T47D (cell line): ENCODE data around the gene TRAPPC10.

ENCODE experiments used
- DNase-seq, 2 experiments: peaks; one replicate each; pipeline versions ENCODE4 v3.0.0 to v3.0.0-alpha.2; 2011 to 2012; ENCODE audit warnings: low read depth in 1 of 2, low spot score in 1 of 2
- JUND ChIP-seq: IDR thresholded peaks from 2 replicates; pipeline ENCODE4 v1.6.1; 2012; ENCODE audit warnings: low read depth
- in situ Hi-C: cut with HindIII; loops from 2 replicates; pipeline ENCODE4 v1.10.0; 2016; ENCODE audit warnings: low sequenced_read_pairs, low pct_unique_long_range_greater_than_20kb

Gene TRAPPC10

DNA sequence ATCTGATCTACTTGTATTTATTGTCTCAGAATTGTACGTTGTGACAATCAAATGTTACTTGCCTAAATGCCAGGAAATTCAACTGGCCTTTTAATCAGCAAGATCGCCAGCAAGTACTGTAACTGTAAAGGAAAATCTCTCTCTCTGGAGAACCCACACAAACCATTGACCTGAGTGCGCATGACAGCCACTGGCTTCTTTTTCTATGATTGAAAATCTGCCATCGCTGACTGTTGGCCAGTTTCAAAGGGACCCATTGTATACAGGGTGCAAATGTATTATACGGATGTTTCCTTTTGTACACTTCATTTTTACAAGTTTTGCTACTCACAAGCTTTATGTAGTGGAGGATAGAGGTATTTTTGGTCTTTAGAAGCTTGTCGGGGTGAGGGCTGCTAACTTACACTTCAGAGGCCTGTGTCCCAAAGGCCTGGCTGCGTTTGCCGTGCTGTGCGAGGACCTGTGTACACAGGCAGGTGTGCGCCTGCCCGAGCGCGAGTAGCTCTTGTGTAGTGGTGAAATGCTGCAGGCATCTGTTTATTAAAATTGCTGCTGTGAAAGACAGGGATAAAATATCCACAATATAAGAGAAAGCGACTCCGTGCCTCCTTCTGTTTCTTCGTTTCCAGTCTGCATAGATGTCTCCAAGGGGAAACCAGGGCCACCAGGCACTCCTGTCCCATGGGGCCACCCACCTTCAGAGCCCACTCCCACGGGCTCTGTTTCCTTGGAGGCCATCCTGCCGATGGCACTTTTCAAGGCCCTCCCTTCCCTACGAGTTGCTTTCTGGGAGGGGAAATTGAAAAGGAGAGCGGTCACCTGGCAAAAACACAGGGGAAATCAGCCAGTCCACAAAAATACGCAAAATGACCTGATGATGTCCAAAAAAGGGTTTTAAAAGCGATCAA, 25.3 kb upstream of the TRAPPC10 start:
- TF ChIP-seq JUND = no peak
- DNase-seq = no peak
- in situ Hi-C loops = no loop called here

DNA sequence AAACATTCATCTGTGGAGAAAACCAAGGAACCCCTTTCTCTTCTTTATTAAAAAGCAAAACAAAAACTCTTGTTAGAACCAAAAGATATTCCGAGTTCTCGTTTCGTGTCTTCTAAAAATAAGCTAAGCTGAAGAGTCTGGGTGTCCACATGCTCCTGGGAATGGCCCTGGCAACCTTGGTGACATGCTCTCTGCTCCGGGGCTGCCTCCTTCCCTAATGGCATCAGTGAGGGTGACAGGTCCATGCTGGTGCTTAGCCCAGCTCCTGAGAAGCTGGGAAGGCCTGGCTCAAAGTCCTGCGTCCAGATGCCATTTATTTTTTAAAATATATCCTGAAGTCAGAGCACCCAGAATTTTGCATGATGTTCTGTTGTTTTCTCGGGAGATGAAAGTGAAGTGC, 24.6 kb upstream of the TRAPPC10 start:
- DNase-seq = no peak
- TF ChIP-seq JUND = no peak
- in situ Hi-C loops = no loop called here

DNA sequence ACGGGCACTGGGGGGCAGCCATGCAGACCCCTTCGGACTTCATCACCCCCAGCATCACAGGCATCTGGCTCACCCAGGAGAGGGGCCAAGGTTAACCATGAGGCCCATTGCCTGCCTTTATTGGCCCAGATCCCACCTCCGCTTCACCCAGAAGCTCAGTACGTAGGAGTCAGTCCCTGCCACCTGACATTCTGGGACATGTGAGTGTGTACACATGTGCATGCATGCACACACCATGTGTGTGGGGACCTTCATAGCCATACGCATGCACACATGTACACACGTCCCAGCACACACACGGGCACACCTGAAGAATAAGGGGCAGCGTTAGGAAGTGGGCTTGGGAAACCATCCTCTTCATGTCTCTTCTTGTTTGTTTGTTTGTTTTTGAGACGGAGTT, 24.1 kb upstream of the TRAPPC10 start:
- no peak for DNase-seq
- in situ Hi-C loops = no loop called here
- no peak for TF ChIP-seq JUND

DNA sequence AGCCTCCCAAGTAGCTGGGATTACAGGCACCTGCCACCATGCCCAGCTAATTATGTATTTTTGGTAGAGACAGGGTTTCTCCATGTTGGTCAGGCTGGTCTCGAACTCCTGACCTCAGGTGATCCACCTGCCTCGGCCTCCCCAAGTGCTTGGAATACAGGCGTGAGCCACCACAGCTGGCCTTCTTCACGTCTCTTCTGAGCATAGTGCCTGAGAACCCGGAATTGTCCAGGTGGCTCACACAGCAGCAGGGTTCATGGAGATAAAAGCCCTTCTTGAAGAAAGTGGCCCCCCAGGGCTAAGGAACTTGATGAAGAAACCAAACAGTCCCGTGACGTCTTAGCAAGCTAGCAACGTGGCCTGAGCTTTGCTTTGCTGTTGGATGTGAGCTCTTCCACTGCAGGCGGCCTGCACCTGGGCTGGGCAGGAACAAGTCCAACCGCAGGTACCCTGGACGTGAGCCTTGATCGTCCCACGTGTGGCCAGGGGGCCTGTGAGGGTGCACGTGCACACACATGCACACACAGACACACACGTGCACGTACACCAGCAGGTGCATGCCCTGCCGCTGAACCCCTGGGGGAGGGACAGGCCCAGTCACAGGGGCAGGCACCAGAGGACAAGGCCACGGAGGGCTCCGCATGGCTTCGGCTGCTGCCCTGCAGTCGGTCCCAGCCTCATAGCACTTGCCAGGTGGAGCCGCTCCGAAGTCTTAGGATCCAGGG, 23.4 kb upstream of the TRAPPC10 start:
- in situ Hi-C loops = no loop called here
- no peak for DNase-seq
- TF ChIP-seq JUND = no peak

DNA sequence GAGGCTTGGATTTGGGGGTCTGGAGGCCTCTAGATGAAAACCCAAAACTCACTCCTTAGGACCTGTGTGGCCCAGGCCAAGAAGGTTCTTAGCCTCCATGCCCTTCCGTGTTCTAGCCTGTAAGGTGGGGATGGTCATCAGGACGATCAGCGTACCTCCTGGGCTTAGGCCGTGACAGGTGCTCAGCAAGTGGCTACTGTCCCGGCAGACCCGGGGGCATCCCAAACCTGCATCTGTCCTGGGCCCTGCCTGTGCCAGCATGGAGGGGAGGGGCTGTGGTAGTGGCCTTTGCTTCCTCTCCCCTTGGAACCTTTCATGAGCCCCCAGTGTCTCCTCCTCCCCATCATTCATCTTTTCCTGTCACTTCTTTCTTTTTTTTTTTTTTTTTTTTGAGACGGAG, 22.7 kb upstream of the TRAPPC10 start:
- DNase-seq = no peak
- no peak for TF ChIP-seq JUND
- in situ Hi-C loops = no loop called here

DNA sequence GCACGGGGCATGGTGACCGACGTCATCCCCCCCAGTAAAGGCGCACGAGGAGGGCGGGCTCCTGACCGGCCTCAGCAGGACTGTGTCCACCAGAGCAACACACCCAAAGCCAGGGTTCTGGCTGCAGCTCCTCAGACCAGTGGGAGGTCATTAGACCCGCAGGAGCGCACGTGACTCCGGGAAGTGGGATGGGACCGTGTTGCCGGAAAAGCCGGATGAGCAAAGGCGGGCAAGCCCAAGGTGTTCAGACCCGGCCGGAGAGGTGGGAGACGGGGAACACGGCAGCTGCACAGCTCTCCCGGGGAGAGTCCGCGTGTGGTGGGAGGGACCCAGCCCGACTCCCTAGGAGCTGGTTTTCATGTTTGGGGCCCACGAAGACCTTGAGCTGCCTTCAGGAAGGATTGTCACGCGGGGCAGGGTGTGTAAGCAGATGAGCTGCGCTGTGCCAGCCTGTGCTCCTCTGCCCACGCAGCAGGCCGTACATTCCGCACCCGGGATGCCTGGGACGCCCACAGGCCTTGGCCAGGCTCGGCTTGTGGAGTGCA, 20.6 kb upstream of the TRAPPC10 start:
- no peak for DNase-seq
- in situ Hi-C loops = no loop called here
- no peak for TF ChIP-seq JUND

DNA sequence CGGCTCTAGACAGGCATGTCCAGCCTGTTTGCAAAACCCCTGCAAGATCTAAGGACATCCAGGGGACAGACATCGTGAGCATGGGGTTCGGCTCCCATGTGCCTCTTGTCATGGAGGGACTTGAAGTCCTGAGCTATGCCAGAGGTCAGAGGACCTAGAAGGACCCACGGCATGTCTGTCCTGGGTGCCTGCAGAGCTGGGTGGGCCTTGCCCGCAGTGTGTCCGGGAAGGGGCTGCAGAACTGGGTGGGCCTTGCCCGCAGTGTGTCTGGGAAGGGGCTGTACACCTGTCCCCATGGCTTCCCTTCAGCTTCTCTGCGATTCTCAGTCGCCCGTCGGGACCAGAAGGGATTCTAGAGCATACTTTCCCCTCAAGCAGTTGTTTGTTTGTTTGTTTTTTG, 20.0 kb upstream of the TRAPPC10 start:
- no peak for TF ChIP-seq JUND
- DNase-seq = no peak
- in situ Hi-C loops = no loop called here

DNA sequence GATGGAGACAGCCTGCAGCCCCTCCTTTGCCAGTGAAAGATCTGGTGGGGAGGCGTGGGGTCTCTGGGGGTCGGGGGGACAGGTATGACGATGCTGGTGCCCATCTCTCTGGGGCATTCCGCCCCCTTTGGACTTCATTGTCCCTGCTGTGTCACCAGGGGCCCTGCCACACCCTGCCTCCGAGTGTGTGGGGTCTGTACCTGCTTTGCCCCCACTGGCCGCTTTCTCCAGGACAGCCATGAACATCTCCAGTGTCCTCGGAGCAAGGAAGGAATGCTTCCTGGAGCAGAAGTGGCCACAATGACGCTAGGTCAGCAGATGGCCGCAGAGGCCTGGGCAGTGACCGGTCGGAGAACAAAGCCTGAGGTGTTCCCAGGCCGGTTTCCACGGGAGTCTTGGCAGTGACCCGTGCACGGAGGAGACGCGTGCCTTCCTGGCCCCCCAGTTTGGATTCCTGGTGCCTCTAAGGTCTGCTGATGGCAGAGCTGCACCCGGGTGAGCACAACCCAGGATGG, 18.6 kb upstream of the TRAPPC10 start:
- in situ Hi-C loops = no loop called here
- no peak for TF ChIP-seq JUND
- no peak for DNase-seq

DNA sequence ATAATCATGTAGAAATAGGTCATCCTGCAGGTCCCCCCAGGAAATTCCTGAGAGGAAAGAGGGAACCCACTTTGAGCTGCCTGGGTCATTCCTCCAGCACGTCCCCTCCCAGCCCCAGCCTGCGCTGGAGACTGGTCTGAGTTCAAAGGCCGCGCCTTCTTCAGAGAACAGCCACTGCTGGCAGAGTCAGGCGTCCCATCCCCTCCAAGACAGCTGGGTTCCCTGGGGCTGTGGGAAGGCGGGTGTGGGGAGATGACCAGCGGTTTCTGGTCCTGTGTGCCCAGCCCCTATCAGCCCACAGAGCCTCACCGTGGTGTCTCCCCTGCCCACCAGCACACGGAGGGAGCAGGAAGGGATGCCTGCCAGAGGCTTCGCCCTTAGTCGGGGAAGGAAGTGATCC, 18.0 kb upstream of the TRAPPC10 start:
- no peak for DNase-seq
- in situ Hi-C loops = no loop called here
- TF ChIP-seq JUND = no peak

DNA sequence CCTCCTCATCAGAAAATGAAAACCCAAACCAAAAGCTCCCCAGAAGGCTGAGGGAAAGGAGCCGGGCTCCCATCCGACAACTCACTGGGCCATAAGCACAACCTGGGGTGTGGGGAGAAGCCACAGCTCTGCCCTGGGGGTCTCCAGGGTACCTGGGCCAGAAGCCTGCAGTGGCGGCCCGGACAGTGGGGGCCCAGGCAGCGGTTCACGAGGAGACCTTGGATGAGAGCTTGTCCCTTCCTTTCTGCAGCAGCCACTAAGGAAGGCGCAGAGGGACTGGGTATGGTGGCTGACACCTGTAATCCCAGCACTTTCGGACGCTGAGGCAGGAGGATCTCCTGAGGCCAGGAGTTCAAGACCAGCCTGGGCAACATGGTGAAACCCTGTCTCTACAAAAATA, 17.5 kb upstream of the TRAPPC10 start:
- DNase-seq = no peak
- in situ Hi-C loops = no loop called here
- no peak for TF ChIP-seq JUND

DNA sequence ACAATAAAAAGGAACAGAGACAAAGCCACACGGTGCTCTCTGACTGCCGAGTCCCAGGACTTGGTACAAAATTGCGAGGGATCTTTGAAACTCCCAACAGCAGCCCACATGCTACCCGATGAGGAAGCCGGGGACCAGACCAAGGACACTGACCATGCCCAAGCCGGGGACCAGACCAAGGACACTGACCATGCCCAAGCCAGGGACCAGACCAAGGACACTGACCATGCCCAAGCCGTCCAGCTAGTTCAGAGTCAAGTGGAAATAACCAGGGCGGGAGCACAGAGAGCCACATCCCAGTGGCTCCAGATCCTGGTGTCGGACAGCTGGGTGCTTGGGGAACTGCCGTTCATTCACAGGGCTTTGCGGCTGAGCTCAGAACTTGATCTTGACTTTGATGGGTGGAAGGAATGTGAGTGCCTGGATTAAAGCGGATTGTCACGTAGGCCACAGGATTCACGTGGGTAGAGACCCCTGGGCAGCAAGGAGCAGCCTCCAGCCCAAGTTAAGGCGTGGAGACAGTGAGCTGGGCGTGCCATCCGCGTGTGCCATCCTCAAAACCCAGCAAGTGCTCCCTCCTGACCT, 16.5 kb upstream of the TRAPPC10 start:
- no peak for DNase-seq
- in situ Hi-C loops = no loop called here
- TF ChIP-seq JUND = no peak
